ENCODE data around the gene DOCK7.

The DOCK7 gene

GRCh38 chr1:62608905-62609304 lies 79.3 kb downstream of the DOCK7 start:
- no peak for TF ChIP-seq CTCF (IDR thresholded peaks at IDR 0.05; ENCODE audit: low read depth, low read length, missing control alignments)
- peaks cover 2% of the 10 kb centered on the region for H3K36me3 ChIP-seq (replicated peaks)
- H3K4me3 ChIP-seq (ENCODE audit: low read depth, low read length), result no peak overlapping the region
- no peak for DNase-seq
- no peaks in the 10 kb centered on the region for H3K27me3 ChIP-seq (replicated peaks)
- in situ Hi-C loops (cut with HindIII; ENCODE audit: low pct_ligation_motif_present, low sequenced_read_pairs), result no loop called here
- no peak overlapping the region for H3K27ac ChIP-seq

- no peak for TF ChIP-seq CTCF (IDR thresholded peaks at IDR 0.05; ENCODE audit: low read depth, low read length, missing control alignments)
- Histone ChIP-seq H3K36me3 (replicated peaks) (no peaks in the 10 kb centered on the region), H3K4me3 (ENCODE audit: low read depth, low read length) (no peak overlapping the region), H3K27me3 (replicated peaks) (no peaks in the 10 kb centered on the region), H3K27ac (peak overlapping the region; percentile 59)
- DNase-seq, result no peak
- in situ Hi-C loops (cut with HindIII; ENCODE audit: low pct_ligation_motif_present, low sequenced_read_pairs), result no loop called here
These were observed 86.7 kb downstream of the DOCK7 start for GRCh38 chr1:62601457-62601856.

GRCh38 chr1:62599044-62599443 lies 89.1 kb downstream of the DOCK7 start:
- in situ Hi-C loops (cut with HindIII; ENCODE audit: low pct_ligation_motif_present, low sequenced_read_pairs), result no loop called here
- Histone ChIP-seq H3K4me3 (ENCODE audit: low read depth, low read length) (no peak overlapping the region), H3K36me3 (replicated peaks) (no peaks in the 10 kb centered on the region), H3K27me3 (replicated peaks) (no peaks in the 10 kb centered on the region), H3K27ac (peak overlapping the region; percentile 38)
- no peak for TF ChIP-seq CTCF (IDR thresholded peaks at IDR 0.05; ENCODE audit: low read depth, low read length, missing control alignments)
- DNase-seq, result peak; percentile 56

- no peak within 1 kb of the TSS for H3K4me3 ChIP-seq (ENCODE audit: low read depth, low read length)
- no peak for DNase-seq
- in situ Hi-C loops (cut with HindIII; ENCODE audit: low pct_ligation_motif_present, low sequenced_read_pairs), result no loop called here
- H3K36me3 ChIP-seq (replicated peaks), result no peaks in the 10 kb centered on the region
- H3K27ac ChIP-seq, result no peak within 1 kb of the TSS
- H3K27me3 ChIP-seq (replicated peaks), result no peaks in the 10 kb centered on the region
- TF ChIP-seq CTCF (IDR thresholded peaks at IDR 0.05; ENCODE audit: low read depth, low read length, missing control alignments), result no peak
These were observed 90.9 kb downstream of the DOCK7 start, which contains the start of gene ANGPTL3 for GRCh38 chr1:62597281-62597680. Gene ANGPTL3 (plus strand): TSS chr1:62597520. CDS start chr1:62597567, 47 bp downstream.

GRCh38 chr1:62595647-62596046 lies 92.5 kb downstream of the DOCK7 start:
- in situ Hi-C loops (cut with HindIII; ENCODE audit: low pct_ligation_motif_present, low sequenced_read_pairs), result no loop called here
- no peak overlapping the region for H3K4me3 ChIP-seq (ENCODE audit: low read depth, low read length)
- H3K27ac ChIP-seq, result no peak overlapping the region
- no peaks in the 10 kb centered on the region for H3K36me3 ChIP-seq (replicated peaks)
- no peak for TF ChIP-seq CTCF (IDR thresholded peaks at IDR 0.05; ENCODE audit: low read depth, low read length, missing control alignments)
- no peak for DNase-seq
- H3K27me3 ChIP-seq (replicated peaks), result no peaks in the 10 kb centered on the region

- in situ Hi-C loops (cut with HindIII; ENCODE audit: low pct_ligation_motif_present, low sequenced_read_pairs), result no loop called here
- Histone ChIP-seq H3K4me3 (ENCODE audit: low read depth, low read length) (no peak overlapping the region), H3K27me3 (replicated peaks) (no peaks in the 10 kb centered on the region), H3K27ac (no peak overlapping the region), H3K36me3 (replicated peaks) (no peaks in the 10 kb centered on the region)
- TF ChIP-seq CTCF (IDR thresholded peaks at IDR 0.05; ENCODE audit: low read depth, low read length, missing control alignments), result no peak
- no peak for DNase-seq
These were observed 94.3 kb downstream of the DOCK7 start for GRCh38 chr1:62593825-62594394.
